Measurements from ENCODE around the gene KIZ. TPM values are rescaled to one million over a fixed set of nuclear protein-coding genes. Genes with fewer than 3 reads are reported as not detected.

The KIZ gene
- total and polyA plus RNA-seq, 3 donors from 2014 or later: 41.4 to 76.7 (median 73.3) TPM

GRCh38 chr20:21155268-21155667 lies 29.4 kb downstream of the KIZ start:
- 92 to 94% methylated on average over 5 of the region's 5 CpGs for WGBS, 2 donors
- TF ChIP-seq POLR2A (IDR thresholded peaks at IDR 0.05) (no peak), CTCF (IDR thresholded peaks at IDR 0.05) (no peak)
- Histone ChIP-seq H3K27me3 (no peaks in the 10 kb centered on the region), H3K36me3 (ENCODE audit: low read depth, missing control alignments) (no peaks in the 10 kb centered on the region), H3K9me3 (no peaks in the 10 kb centered on the region), H3K4me3 (no peak overlapping the region), H3K4me1 (no peaks in the 10 kb centered on the region), H3K27ac (no peak overlapping the region)
- intact Hi-C loops (cut with DNase I; ENCODE audit: low total_unique reads): no loop called here
- DNase-seq: no peak

GRCh38 chr20:21156266-21156665 lies 30.4 kb downstream of the KIZ start:
- Histone ChIP-seq H3K9me3 (no peaks in the 10 kb centered on the region), H3K27ac (no peak overlapping the region), H3K27me3 (no peaks in the 10 kb centered on the region), H3K4me1 (no peaks in the 10 kb centered on the region), H3K36me3 (ENCODE audit: low read depth, missing control alignments) (no peaks in the 10 kb centered on the region), H3K4me3 (no peak overlapping the region)
- intact Hi-C loops (cut with DNase I; ENCODE audit: low total_unique reads): no loop called here
- DNase-seq: no peak
- WGBS, 2 donors: 48 to 80% methylated on average over 1 of the region's 1 CpG
- TF ChIP-seq POLR2A (IDR thresholded peaks at IDR 0.05) (no peak), CTCF (IDR thresholded peaks at IDR 0.05) (no peak)

- no peak overlapping the region for H3K27ac ChIP-seq
- no peak overlapping the region for H3K4me3 ChIP-seq
- intact Hi-C loops (cut with DNase I; ENCODE audit: low total_unique reads): no loop called here
- no peak for DNase-seq
- H3K4me1 ChIP-seq: no peaks in the 10 kb centered on the region
- no peaks in the 10 kb centered on the region for H3K27me3 ChIP-seq
- H3K9me3 ChIP-seq: no peaks in the 10 kb centered on the region
- WGBS, 2 donors: 94 to 95% methylated on average over 4 of the region's 4 CpGs
- TF ChIP-seq CTCF (IDR thresholded peaks at IDR 0.05): no peak
- TF ChIP-seq POLR2A (IDR thresholded peaks at IDR 0.05): no peak
- no peaks in the 10 kb centered on the region for H3K36me3 ChIP-seq (ENCODE audit: low read depth, missing control alignments)
These were observed 31.1 kb downstream of the KIZ start for GRCh38 chr20:21157006-21157405.

GRCh38 chr20:21159658-21160380 lies 33.9 kb downstream of the KIZ start:
- 84 to 90% methylated on average over 6 of the region's 6 CpGs for WGBS, 2 donors
- Histone ChIP-seq H3K9me3 (no peaks in the 10 kb centered on the region), H3K27me3 (no peaks in the 10 kb centered on the region), H3K4me1 (no peaks in the 10 kb centered on the region), H3K36me3 (ENCODE audit: low read depth, missing control alignments) (no peaks in the 10 kb centered on the region), H3K4me3 (no peak overlapping the region), H3K27ac (no peak overlapping the region)
- no peak for DNase-seq
- intact Hi-C loops (cut with DNase I; ENCODE audit: low total_unique reads): no loop called here
- no peak for TF ChIP-seq CTCF (IDR thresholded peaks at IDR 0.05)
- no peak for TF ChIP-seq POLR2A (IDR thresholded peaks at IDR 0.05)

GRCh38 chr20:21161926-21162325 lies 36.0 kb downstream of the KIZ start:
- Histone ChIP-seq H3K9me3 (no peaks in the 10 kb centered on the region), H3K27ac (no peak overlapping the region), H3K4me3 (no peak overlapping the region), H3K27me3 (no peaks in the 10 kb centered on the region), H3K36me3 (ENCODE audit: low read depth, missing control alignments) (no peaks in the 10 kb centered on the region), H3K4me1 (no peaks in the 10 kb centered on the region)
- DNase-seq: no peak
- intact Hi-C loops (cut with DNase I; ENCODE audit: low total_unique reads): no loop called here
- TF ChIP-seq POLR2A (IDR thresholded peaks at IDR 0.05): no peak
- TF ChIP-seq CTCF (IDR thresholded peaks at IDR 0.05): no peak
- 93 to 95% methylated on average over 5 of the region's 5 CpGs for WGBS, 2 donors
